Measurements from ENCODE around the gene GLS.
"Not testable (repeated sequence)": the region's sequence is repeated elsewhere in the genome, so short reads cannot be mapped to it uniquely, and the experiment has no call there.

GLS gene

DNA sequence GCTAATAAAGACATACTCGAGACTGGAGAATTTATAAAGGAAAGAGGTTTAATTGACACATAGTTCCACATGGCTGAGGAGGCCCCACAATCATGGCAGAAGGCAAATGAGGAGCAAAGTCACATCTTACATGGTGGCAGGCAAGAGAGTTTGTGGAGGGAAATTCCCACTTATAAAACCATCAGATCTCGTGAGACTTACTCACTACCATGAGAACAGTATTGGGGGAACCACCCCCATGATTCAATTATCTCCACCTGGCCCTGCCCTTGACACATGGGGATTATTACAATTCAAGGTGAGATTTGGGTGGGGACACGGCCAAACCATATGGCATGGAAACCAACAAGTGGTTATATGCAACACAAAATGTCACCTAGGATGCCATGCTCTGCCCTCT lies 114.7 kb downstream of the GLS start:
- not testable (repeated sequence) for DNase-seq (ENCODE audit: low read depth)

- DNase-seq (ENCODE audit: low read depth): no peak
These were observed 115.8 kb downstream of the GLS start for GRCh38 chr2:190996338-190996946.

DNA sequence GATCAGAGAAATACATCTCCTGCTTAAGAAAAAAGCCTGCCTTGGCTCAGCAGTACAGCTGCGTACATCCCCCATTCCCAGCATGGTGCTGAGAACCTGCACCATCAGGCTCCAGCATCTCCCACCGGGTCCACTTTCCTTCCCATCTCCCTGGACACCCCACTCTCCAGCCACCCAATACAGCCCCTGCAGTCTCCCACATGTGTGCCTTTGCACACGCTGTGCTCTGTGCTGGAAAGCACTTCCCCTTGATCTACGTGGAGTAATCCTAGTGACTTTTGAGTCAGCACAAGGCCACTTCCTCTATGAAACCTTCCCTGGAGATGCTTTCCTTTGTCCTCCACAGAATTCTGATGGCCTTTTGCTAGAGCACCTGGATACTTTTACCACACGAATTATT lies 116.3 kb downstream of the GLS start:
- no peak for DNase-seq (ENCODE audit: low read depth)

GRCh38 chr2:190997526-190998113 lies 117.0 kb downstream of the GLS start:
- DNase-seq (ENCODE audit: low read depth): no peak

GRCh38 chr2:190999058-190999457 lies 118.4 kb downstream of the GLS start:
- DNase-seq (ENCODE audit: low read depth): no peak

DNA sequence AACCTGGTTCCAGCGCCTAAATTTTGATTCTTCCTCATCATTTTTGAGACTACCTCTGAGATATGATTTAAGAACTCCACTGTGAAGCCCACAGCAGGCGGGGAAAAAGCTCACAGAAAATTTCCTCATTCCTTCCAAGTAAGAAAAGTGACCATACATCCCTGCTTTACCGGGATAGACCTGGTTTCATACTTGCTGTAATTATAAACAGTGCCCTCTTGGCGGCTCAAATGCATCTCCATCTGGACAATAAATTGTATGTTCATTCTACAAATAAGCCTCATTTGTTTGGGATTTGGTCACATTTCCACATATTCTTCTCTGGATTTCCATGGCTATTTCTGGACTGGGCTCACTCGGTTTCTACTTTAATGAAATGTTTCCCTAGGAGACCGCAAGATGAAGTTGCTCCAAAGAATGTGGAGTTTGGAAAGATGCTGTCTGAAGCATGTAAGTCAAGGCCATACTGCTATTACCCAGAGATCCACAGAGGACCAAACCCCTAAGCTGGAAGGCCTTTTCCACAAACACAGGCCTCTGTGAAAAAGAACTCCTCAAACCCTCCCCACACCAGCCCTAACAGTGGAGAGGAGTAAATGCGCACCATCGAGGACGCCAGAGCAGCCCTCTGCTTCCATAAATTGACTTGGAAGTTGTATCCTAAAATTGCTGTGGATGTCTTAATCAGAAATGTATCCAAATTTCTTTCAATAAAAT lies 119.5 kb downstream of the GLS start:
- DNase-seq (ENCODE audit: low read depth): no peak

- no peak for DNase-seq (ENCODE audit: low read depth)
These were observed 120.4 kb downstream of the GLS start for GRCh38 chr2:191001032-191001431.

- no peak for DNase-seq (ENCODE audit: low read depth)
These were observed 121.0 kb downstream of the GLS start for GRCh38 chr2:191001624-191002023.

DNA sequence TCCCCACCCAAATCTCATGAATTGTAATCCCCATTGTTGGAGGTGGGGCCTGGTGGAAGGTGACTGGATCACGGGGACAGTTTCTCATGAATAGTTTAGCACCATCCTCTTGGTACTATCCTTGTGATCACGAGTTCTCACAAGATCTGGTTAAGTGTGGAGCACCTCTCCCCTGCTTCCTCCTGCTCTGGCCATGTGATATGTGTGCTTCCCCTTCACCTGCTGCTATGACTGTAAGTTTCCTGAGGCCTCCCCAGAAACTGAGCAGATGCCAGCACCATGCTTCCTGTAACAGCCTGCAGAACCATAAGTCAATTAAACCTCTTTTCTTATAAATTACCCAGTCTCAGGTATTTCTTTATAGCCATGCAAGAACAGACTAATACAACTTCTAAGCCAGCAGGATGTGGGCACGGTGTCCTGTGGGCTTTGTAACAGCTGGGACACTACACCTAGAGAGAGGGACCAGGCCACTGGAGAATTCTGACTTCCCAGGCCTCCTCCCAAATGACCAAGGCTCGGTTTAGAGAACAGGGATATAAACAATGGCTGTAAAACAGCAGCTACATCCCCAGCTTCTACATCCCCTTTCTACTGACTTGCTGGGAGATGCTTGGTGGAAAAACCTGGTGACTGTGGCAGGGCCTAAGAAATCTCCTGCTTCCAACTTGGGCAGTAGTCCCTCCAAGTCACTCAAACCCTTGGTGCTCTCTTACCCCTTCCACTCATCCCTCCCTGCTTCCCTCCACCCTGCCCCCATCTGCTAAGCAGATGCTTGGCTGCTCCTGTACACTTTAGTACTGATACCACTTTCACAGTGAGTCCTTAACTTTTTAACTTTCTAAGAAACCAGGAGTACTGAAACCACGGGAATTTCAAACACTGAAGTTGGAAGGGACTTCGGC lies 123.0 kb downstream of the GLS start:
- no peak for DNase-seq (ENCODE audit: low read depth)

DNA sequence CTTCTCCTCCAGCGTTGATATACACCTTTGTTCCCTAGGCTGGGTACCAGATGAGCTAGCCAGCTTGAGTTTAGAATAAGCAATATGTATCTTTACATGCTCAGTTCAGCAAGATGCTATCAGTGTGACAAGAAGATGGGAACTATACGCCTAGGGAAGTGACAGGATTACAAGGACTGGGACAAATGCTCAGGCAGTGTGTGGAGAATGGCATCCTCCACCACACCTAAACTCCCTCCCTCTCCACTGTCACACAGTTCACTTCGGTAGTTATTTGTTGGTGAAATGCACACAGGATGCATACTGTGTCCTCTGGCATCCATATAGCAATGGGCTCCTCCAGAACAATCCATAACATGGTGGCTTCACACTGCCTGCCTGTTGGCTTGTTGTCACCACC lies 125.7 kb downstream of the GLS start:
- no peak for DNase-seq (ENCODE audit: low read depth)

DNA sequence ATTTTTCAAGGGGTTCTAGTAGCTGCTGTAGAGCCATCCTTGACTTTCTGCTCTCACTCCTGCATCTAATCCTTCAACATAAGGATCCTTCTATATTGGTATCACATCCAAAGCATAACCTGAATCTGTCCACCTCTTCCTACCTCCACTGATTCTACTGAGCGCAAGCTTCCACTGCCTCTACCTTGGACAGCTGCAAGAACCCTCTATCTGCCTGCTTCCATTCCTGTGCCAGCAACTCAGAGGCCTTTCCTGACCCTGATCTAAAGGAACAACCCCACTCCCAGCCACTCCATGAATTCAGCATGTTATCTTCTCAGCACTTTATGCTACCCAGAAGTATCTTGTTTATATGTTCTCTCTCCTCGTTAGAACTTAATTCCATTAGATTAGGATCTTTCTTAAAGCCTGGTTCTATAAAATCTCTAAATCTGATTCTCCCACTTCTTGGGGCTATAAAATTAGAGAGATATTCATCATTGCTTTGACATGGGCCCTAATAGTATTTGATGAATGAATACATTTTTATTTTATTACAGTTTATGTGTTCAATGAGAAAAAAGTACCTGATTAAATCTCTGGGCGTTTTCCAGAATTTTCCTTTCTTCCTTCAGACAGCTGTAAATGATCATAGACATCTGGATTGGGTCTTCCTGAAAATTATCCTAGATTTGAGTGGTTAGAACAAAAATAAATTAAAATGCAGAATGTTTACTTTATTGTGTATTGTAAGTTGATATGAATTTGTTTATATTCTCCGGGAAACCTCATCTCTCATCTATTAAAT lies 126.6 kb downstream of the GLS start:
- no peak for DNase-seq (ENCODE audit: low read depth)

GRCh38 chr2:191008286-191008685 lies 127.7 kb downstream of the GLS start:
- no peak for DNase-seq (ENCODE audit: low read depth)

DNA sequence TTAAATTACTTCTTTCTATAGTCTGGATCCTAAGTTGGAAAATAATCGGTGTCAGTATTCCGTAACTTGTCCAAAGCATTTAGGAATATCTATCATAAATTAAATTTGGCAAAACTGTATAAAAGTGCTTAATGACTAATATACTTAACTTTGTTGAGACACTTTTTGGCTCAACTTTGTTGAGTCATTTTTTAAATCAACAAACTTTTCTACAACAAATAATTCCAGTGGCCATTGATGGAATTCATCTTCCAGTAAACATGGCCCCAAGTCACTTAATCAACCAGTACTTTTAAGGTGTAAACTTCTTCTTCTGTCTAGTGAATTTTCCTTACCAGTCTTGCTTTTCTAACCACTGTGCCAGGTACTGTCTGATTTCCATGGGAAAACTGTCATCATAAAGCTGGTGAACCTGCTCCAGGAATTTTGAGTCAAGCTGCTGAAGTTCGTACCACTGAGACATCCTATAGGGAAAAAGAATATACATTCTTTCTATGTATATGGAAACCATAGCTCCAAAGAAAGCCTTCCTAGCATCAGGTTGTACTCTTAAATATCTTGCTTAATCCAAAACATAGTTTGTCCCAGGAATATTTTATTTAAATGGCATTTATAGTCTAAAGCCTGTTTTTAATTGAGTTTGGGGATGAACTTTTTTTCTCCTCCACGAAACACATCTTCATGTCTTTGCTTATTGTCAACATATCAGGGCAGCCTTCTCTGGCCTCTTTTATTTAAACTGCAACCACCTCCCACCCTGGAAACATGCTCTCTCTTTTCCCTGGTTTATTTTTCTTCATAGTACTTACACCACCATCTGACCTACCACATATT lies 129.1 kb downstream of the GLS start:
- no peak for DNase-seq (ENCODE audit: low read depth)

DNA sequence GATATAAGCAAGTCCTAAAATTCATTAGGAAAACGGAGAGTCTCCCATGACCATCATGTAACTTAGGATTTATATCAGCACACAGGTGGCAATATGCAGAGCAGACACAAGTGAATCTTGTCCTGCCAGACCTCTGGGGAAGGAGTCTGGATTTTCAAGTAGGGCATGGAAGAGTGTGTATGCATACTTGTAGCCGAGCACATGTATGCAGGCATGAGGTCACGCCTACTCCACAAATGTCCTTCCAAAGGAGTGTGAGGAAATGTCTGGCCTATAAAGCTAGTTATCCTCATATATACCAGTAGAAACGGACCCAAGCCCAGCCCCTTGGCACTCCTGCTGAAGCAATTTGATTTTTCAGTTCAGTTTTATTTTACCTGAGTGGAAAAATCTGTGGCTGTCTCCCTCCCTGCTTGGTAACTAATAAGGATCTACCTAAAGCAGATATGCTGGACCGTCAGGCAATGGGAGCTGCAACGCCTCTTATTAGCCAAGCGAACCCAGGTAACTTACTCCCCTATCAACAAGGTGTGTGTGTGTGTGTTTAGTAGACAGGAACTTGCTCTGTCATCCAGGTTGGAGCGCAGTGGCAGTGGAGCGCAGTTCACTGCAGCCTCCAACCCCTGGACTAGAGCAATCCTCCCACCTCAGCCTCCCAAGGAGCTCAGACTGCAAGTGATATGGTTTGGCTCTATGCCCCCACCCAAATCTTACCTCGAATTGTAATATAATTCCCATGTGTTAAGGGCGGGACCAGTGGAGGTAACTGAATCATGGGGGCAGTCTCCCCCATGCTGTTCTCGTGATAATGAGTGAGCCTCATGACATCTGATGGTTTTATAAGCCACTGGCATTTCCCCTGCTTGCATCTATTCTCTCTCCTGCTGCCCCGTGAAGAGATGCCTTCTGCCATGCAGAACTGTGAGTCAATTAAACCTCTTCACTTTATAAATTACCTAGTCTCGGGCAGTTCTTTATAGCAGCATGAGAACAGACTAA lies 130.6 kb downstream of the GLS start:
- no peak for DNase-seq (ENCODE audit: low read depth)

GRCh38 chr2:191012346-191012745 lies 131.7 kb downstream of the GLS start:
- no peak for DNase-seq (ENCODE audit: low read depth)

GRCh38 chr2:191012845-191013681 lies 132.4 kb downstream of the GLS start:
- no peak for DNase-seq (ENCODE audit: low read depth)

DNA sequence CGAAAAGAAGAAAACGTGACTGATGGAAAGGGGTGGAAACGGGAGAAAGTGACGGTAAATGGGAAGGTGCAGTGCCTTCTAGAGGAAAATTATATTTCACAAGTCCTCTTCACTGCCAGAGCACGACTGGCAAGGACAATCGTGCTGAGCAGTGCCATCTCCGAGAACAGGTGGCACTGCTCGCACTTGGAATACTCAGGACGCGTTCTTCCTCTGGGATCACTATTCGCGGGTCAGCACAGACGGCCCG lies 133.0 kb downstream of the GLS start:
- DNase-seq (ENCODE audit: low read depth): no peak

DNA sequence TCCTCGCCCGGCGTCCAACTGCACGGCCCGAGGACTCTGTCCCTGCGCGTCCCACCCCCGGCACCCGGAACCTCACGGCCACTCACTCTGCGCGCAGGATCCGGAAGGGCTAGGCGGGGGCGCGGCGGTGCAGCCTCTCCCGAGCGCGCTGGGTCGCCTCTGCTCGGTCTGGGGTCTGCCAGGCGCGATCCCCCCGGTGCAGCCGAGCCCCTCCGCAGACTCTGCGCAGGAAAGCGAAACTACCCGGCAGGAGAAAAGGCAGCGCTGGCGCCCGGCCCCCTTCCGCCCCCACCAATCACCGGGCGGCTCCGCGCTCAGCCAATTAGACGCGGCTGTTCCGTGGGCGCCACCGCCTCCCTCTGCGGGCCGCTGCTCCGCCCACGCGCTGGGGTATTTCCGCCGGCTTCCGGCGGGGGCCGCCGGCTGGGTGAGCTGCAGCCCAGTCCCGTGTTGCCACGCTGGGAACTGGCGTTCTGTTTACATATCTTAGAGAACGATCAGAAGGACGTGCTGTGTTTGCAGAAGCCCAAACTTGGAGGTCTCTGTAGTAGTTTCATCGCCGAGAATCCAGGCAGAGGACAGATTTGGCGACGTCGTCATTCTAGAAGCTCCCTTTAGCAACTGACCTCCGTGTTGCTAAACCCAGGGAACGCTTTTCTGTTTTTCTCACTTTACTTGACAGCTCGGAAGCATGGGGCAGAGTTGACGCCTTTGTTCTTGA lies 133.5 kb downstream of the GLS start, which contains the start of gene STAT1:
STAT1 (minus strand) TSS at position 240 of the 721 bp plus-strand sequence. CDS start 4,168 bp downstream, outside the sequence.
- DNase-seq (ENCODE audit: low read depth): peak; percentile 92

Measured in stimulated activated CD8-positive, alpha-beta memory T cell treated with anti-CD3 and anti-CD28 coated beads, Interleukin-15, amount 100 ng/mL, for 1 hour (primary cell).